Measurements from ENCODE around the gene ANKIB1.
A peak's percentile ranks its signal among the peaks of the same experiment; 100 is the strongest.
"Not testable (repeated sequence)": the region's sequence is repeated elsewhere in the genome, so short reads cannot be mapped to it uniquely, and the experiment has no call there.

ANKIB1 gene

DNA sequence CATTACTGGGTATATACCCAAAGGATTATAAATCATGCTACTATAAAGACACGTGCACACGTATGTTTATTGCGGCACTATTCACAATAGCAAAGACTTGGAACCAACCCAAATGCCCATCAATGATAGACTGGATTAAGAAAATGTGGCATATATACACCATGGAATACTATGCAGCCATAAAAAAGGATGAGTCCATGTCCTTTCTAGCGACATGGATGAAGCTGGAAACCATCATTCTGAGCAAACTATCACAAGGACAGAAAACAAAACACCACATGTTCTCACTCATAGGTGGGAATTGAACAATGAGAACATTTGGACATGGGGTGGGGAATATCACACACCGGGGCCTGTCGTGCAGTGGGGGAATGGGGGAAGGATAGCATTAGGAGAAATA lies 164.4 kb downstream of the ANKIB1 start:
- DNase-seq, result not testable (repeated sequence)

DNA sequence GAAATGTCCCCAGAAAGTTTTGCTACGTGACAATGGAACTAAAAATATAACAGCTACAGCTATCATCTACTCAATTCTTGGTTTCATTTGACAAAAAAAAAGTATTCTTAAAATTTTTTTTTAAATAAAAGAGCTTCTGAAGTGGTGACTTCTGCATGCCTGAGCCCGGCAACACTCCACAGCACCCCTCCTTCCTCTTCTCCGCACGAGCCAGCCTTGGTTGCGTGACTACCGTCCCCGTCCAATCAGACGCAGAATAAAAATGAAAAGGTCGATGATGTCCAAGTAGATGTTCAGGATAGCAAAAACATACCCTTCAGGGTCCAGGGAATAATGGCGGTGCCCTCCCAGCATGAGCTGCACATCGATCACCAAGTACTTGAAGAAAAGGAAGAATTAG lies 167.0 kb downstream of the ANKIB1 start:
- no peak for DNase-seq

DNA sequence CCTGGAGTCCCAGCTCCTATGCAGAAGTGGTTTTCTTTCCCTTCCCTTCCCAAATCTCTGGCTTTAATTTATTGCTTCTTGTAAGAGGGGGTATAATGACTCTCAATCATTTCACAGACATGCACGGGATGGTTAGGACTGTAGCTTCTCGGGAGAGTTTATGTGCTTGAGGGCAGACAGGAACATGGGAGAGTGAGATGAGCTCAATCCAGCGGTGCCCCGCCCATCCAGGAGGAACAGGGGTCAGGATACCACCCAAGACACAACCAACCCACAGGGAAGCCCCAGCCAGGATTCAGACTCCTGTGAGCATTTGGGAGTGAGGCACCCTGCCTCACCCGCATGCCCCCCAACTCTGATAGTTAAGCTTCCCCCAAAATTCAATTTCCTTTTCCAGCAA lies 167.8 kb downstream of the ANKIB1 start:
- no peak for DNase-seq

DNA sequence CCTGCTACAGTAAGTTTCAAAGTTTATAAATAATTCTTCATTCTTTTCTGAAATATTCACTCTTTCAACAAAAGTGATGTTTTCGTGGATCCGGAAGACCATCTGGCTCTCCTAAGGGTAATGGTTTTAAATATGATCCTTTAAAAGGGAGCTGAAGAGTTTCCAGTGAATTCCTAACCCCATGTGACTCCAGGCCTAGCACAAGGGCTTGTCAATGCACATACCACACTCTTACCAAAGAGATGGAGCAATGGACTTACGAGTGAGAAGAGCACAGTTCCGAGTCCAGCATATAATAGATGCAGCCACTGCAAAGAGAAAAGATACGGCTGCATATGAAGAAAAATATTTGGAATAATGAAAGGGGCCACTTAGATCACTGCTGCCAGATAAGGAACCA lies 169.5 kb downstream of the ANKIB1 start:
- no peak for DNase-seq

DNA sequence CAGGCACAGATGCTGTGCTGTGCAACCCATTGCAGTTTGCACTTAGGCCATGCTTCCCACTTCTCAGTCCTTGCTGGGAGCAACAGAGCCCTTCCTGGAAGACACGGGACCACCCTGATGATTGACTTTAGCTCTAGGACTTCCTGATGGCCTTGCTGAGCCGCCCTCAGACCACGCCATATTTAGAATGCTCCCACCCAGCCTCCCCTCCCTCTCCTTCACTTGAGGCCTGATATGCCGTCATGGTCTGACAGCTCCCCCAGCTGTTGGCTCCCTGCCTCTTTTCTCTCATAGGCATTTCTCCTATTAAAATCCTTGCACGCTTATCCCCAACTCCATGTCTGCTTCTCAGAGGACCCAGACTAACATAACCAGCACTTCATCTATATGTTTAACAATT lies 172.1 kb downstream of the ANKIB1 start:
- no peak for DNase-seq

DNA sequence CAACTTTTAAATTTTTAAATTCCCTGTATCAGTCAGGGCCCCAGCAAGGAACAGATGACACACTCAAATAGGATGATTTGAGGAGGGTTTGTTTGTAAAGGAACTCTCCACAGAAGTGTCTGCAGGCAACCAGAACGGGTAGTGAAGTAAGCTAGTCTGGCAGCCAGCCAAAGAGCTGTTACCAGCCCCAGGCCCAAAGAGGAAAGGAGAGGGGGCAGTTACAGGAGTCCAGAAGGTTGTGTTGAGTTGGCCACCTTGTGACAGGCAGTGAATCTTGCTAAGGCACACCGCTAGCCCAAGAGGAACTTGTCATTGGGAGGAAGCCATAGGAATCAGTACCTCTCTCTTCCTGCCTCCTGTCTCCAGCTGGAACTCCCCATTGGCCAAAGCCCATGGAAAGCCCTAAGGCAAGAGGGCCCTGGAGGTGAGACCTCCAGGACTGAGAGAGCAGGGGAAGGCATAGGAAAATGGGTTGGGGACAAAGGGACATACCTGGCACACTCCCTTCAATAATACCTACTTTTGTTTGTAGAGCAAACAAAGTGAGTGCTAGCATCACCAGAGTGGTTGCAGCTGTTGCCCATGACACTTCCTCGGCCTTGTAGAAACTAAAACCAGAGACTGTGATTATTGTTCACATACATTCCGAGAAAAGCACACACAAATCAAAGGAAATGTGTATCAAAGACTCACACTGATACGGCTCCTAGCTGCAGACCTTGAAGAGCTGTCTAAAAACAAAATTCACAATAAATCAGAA lies 176.1 kb downstream of the ANKIB1 start:
- DNase-seq, result no peak

DNA sequence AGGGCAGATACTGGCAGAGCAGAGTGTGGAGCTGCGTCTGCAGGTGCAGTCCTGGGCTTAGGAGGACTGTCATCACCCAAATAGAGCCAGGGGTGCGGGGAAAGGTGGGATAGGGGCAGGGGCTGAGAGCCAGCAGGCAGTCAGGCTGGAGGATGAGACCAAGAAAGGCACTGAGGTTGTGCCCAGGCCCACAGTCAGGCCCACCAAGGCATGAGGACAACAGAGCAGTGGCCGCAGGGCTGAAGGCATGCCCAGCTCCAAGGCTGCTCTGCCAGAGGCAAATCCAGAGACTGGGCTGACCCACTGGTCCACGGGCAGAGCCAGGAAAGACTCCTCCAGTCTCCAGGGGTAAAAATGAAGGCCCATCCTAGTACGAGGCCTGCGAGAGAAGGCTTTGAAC lies 177.2 kb downstream of the ANKIB1 start:
- DNase-seq, result no peak

DNA sequence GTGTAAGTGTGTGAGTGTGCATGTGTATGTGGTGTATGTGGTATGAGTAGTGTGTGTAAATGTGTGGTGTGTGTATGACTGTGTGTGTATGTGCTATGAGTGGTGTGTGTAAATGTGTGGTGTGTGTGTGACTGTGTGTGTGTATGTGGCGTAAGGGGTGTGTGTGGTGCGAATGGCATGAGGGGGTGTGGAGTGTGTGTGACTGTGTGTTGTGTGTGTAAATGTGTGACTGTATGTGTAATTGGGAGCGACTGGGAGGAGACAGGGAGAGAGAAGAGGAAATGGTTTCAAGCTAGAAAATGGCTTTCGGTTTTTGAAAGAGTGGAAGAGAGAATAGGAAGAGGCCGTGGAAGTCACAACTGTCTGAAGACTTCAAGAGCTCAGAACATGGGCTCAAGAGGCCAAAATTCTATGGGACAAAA lies 177.9 kb downstream of the ANKIB1 start:
- peak in 1 of 2 experiments; percentile 17 for DNase-seq

DNA sequence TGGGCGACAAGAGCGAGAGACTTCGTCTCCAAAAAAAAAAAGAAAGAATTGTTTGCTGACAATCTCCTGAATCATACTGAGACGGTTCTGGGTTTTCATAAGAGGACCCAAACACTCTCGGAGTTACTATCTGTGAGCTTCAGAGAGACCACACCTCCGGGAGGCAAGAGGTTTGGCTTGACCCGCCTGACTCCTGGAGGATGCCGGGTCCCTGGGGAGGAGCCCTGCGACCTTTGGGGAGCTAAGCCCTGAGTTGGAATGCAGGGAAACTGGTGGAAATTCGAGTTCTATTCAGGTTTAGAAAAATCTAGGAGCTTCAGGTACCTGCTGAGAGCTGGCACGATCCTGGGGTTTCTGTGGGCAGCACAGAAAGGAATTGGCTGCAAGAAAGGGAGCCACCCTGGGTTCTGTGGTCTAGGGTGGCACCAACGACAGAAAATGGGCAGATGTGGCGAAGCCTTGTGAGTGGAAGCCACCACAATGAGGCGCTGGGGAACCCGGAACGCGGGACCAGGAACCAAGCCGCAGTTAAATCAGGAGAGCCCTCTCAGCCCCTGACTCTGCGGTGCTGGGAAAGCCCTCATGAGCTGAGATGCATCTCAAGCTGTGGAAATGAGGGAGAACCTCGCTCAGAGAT lies 179.7 kb downstream of the ANKIB1 start:
- no peak for DNase-seq

DNA sequence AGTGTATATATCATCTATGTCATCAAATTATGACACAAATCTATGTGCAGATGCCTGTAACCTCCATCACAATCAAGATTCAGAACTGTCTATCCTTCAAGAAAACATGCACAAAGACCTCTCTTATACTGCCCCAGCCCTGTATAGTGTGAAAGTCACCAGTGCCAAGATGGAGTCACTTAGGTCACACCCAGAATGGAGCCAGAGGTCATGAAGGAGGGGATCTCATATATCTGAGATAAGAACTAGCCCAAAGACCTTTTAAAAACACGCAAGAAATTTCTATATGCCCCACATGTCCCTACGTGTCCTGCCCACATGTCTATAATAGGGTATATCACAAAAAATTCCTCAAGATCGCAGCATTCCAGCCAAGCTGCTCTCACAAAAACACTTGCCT lies 181.4 kb downstream of the ANKIB1 start:
- DNase-seq, result no peak

DNA sequence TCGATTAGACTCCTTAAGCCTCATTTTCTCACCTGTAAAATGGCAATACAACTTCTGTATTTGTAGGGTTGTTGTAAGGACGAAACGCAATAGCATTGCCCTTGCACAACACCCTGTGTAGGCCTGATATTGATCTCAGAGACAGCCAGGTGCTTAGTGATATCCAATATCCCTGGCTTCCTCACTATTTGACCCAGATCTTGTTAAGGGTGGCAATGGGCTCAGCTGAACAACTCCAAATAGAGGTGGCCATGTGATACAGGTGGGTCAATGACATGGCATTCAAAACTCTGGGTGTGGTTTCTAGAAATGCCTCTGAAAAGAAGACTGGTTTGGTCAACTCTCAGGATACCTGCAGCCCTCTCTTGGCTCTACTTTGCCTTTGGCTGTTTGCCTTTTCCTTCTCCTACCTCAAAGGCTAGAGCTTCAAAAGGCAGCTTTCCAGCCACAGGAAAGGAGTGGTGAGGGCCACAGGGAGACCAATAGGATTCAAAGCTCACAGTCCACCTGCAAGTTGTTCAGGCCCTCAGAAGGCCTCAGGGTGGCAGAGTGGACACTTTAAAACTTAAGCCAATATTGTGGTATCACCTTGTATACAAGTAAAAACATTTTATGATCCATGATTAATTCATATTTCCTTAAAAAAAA lies 186.6 kb downstream of the ANKIB1 start:
- DNase-seq, result no peak

DNA sequence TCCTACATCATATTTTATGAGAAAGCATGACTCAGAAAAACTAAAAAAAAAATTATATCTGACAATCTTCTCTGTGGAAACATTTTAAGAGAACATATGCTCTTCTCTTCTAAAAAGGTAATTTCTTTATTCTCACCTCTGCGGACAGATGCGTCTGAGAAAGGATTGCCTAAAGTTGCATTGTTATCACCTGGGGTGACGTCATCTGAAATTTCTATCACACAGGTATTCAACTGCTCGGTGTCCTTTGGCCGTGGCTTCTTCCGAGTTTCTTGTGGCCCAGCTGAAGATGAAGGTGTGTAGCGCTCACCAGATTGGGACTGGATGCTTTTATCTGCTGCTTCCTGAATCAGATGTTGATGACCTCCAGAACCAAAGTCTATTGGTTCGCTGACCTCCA lies 187.2 kb downstream of the ANKIB1 start:
- DNase-seq, result no peak

DNA sequence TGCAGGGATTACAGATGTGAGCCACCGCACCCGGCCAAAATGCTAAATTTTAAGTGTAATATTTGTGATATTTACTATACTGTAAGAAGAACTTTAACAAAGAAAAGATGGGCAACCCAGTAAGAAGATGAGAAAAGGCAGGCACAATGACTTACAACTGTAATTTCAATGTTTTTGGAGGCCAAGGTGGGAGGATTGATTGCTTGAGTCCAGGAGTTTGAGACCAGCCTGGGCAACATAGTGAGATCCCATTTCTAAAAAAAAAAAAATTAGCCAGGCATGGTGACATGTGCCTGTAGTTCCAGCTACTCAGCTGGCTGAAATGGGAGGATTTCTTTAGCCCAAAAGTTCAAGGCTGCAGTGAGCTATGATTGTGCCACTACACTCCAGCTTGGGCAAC lies 189.8 kb downstream of the ANKIB1 start:
- DNase-seq, result no peak

DNA sequence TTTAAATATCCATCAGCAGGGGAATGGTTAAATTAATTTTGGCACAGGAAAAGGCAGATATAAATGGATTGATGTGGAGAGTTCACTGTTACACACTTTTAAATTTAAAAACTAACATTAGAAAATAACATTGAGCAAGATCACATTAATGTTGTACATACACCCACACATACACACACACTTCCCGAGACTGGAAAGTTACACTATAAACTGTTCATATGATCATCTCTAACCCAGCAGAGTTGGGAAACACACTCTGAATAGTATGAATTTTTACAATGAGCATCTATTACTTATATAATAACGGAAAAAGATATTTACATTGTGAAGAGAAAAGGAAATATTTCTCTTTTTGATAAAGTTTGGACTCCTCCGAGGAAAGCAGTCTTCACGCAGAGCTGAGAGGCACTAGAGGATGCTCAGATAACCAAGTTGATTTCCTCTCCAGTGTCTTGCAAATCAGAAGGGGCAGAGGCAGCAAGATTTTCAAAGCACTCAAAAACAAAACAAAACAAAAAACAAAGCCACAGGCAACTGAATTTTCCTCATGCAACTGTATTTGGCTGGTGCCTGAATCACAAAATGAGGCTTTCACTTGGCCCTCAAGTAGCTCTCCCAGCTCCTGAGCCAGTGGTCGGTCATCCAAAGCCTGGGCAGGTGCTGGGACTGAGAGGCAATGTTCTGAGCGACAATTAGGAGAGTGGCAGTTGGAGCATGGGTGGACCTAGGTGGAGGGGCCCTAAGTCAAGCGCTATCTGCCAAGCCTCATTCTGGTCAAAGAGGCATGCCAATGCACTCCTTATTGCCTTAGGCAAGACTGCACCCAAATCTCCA lies 191.1 kb downstream of the ANKIB1 start:
- no peak for DNase-seq

DNA sequence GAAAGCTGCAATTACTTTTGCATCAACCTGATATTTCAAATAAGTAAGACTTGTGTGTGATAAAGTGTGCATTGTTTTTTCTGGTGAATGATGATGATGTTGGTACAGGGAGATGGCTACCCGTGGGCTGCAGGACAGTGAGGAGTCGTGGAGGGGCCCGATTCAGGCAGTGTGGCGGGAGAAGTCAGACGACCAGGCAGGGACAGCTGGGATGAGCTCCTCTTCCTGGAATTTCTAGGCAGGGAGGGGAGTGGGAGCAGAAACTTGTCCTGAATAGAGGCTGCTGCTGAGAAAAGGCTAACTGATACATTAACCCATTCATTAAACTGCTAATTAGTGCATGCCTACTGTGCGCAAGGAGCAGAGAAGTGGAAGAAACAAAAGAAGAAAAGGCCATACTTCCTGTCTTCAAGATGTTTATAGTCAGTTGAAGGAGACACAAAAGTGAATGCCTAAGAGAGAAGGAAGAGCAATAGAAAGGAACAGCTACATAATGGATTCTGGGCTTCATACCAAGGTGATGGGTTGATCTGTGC lies 192.2 kb downstream of the ANKIB1 start:
- DNase-seq, result no peak

DNA sequence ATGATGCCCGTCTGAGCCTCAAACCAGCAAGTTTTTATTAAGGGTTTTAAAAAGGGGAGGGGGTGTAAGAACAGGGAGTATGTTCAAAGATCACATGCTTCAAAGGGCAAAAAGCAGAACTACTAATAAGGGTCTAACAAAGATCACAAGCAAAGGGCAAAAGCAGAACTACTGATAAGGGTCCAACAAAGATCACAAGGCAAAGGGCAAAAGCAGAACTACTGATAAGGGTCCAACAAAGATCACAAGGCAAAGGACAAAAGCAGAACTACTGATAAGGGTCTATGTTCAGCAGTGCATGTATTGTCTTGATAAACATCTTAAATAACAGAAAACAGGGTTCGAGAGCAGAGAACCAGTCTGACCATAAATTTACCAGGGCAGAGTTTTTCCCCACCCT lies 196.9 kb downstream of the ANKIB1 start:
- DNase-seq, result not testable (repeated sequence)

DNA sequence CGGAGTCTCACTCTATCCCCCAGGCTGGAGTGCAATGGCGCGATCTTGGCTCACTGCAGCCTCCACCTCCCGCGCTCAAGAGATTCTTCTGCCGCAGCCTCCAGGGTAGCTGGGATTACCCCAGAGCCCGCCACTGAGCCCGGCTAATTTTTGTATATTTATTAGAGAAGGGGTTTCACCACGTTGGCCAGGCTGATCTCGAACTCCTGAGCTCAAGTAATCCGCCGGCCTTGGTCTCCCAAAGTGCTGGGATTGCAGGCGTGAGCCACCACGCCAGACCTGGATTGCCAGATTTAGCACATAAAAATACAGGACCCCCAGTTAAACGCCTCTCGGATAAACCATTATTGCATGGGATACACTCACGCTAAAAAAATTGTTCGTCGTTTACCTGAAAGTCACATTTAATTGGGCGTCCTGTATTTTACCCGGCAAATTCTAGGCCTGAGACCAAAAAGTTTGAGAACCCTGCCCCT lies 201.1 kb downstream of the ANKIB1 start:
- DNase-seq, result peak in 1 of 2 experiments; percentile 90

DNA sequence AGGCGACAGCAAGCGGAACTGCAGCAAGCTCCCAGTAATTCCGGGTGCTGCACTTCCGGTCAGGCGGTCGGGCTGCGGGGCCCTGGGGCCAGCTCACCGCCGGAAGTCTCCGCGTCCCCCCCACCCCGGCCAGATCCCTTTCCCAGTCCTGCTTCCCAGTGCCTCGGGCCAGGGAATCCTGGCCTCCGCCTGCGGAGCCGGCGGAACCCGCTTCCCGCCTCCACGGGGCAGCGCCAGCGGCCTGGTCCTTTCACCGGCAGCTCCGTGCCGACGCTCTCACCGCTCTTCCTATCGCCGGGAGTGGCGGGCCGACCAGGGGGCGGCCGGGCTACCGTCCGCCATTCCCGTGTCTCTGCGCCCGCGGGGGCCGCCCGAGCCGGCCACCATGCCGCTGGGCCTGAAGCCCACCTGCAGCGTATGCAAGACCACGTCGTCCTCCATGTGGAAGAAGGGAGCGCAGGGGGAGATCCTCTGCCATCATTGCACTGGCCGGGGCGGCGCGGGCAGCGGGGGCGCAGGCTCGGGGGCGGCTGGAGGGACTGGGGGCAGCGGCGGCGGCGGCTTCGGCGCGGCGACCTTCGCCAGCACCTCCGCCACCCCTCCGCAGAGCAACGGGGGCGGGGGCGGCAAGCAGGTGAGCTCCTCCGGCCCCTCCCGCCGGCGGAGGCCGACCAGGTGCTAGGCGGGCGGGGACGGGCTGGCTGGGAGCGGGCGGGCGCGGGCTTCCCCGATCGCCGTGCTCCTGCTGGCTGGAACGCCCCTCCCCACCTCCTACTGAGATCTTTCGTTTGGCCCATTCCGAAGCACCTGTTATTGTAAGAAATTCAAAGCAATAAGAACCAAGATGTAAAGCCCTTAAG lies 201.8 kb downstream of the ANKIB1 start, which contains the start of gene GATAD1:
Gene GATAD1 (plus strand): TSS at position 138 of the 860 bp plus-strand sequence. CDS start 248 bp downstream, at position 386.
- peak in 1 of 2 experiments; percentile 75 for DNase-seq

DNA sequence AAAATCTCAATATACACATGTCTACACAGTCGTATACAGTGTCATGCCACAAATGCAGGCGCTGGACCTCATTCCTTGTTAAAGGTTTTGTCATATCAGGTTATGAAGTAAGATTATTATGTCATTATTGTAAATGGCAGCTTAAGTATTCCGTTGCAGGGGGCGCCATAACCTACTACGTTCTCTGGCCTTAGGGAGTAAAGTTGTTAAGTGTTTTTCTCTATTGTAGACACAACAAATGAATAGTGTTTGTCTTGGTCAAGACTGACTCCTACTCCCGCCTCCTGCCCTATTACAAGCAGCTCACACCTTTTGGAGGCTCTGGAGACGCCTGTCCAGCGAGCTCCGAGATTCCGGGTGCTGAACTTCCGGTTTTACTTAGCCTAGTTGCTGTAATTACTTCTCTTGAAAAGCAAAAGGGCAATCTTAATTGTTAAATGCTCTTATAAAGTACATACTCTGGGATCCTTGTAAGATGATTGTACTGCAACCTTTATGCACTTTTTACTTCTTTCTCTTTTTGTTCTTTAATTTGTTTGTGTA lies 202.5 kb downstream of the ANKIB1 start:
- DNase-seq, result peak; percentile 74 to 82

Measured in AML-193 (cell line).